ENCODE results near the gene LRGUK.

- TF ChIP-seq POLR2AphosphoS5 (IDR thresholded peaks at IDR 0.05; ENCODE audit: borderline replicate concordance, low read depth, low read length) (no peak), EZH2 (IDR thresholded peaks at IDR 0.05) (no peak), FOXP2 (optimal IDR thresholded peaks at IDR 0.05; ENCODE audit: control extremely low read depth, extremely low read length, insufficient read depth) (no peak)
Observed at GRCh38 chr7:134126966-134127848, at the start of gene LRGUK.
